ENCODE measurements around the gene GNAT1.

Gene GNAT1
- total RNA-seq, result 0.14 to 0.24 reads per million in 2 donors

DNA sequence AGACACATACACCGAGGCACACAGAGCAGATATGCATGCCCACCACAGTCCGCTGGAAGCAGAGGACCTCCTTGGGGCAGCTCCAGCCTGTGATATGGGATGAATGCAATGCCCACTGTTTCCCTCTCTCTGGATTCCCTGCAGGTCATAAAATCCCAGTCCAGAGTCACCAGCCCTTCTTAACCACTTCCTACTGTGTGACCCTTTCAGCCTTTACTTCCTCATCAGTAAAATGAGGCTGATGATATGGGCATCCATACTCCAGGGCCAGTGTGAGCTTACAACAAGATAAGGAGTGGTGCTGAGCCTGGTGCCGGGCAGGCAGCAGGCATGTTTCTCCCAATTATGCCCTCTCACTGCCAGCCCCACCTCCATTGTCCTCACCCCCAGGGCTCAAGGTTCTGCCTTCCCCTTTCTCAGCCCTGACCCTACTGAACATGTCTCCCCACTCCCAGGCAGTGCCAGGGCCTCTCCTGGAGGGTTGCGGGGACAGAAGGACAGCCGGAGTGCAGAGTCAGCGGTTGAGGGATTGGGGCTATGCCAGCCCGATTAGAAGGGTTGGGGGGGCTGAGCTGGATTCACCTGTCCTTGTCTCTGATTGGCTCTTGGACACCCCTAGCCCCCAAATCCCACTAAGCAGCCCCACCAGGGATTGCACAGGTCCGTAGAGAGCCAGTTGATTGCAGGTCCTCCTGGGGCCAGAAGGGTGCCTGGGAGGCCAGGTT is at the start of gene GNAT1:
Gene GNAT1 (plus strand): TSS at position 675 of the 725 bp plus-strand sequence. CDS start 116 bp downstream, outside the sequence.
- no peak for DNase-seq

DNA sequence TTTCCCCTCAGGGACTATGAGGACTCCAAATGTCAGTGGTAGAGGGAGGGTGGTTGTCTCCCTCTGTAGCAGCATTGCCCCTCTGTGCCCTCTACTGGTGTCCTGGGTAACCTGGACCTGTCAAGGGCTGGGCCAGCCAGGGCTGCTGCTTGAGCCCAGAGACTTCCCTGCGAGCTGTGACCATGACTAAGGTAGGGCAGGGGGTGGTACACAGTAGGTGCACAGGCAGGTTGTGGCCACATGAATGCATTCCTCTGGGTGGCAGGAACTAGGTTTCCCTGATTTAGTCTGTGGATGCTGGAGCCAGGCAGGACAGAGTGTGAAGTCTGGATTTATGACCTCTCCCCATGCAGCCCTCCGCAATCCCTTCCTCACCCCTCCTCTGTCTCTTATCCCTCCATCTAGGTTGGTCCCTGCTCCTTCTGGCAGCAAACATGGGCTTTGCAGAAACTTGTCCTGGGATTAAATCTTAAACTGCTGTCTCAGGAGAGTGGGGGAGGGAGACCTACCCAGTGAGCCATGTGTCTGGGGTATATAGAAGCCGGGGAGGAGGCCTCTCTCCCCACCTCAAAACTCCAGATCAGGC is 45.0 kb upstream of the GNAT1 start:
- DNase-seq, result no peak

DNA sequence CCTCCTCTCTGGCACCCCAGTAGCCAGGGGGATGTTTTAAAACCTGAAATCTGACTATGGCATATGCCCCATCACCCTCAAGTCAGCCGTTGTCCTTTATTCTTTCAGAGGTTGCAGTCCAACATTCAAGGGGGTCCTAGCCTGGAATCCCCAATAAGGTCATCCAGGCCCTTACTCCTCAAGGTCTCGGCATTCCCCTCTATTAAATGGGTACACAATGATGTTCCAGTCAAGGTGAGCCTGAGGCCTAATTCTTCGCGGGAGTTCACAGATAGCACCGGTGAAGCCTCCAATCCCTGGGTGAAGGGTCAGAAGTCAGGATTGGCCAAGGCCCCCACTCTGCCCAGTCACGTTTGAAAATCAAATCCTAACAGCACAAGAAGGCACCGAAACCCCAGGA is 44.4 kb upstream of the GNAT1 start:
- DNase-seq, result no peak

DNA sequence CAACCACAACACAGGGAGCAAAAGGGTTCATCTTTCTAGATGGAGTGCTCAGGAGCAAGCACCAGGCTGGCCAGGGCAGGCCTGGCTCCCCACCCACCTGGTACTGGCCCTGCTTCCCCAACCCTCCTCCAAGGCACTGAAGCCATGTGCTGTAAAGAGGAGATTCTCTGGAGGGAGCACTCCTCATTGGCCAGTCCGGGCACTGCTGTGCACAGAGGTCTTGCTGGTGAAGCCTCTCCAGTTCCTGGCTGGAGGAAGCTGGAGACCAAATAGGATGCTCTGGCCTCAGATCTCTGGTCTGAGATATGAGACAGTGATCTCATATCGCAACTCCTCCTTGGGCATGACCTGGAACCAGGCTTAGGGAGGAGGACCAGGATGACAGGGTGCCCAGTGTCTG is 44.0 kb upstream of the GNAT1 start:
- no peak for DNase-seq

DNA sequence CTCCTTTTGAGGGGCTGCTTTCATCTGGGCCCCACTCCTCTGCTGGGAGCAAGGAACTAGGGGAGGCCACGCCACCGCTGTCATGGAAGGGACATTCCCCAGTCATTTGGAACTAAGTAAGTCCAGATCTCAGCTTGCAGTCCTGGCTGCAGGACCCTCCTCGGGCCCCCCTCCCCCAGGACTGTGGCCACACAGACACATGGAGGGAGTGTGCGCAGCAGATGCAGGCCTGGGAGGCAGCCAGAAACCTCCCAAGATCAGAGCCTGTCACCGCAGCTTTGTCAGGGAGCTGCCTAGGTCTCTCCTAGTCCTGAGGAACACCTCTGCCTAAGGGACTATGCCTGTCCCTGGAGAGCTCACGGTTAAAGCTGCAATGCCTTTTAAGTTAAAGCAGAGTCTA is 43.5 kb upstream of the GNAT1 start:
- DNase-seq, result no peak

DNA sequence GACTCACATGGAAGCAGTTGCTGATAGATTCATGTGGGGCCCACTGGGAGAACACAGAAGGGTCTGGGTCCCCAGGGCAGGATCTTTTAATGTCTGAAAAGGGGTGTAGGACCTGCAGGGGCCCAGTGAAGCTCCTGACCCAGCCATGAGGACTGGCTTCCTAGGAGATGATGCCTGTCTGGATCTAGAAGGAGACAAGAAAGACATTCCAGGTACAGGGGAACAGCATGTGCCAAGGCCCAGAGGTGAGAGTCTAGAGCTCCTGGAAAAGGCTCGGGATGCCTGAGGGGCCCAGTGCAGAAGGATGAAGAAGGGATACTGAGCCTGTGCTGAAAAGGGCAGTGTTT is 41.0 kb upstream of the GNAT1 start:
- no peak for DNase-seq

DNA sequence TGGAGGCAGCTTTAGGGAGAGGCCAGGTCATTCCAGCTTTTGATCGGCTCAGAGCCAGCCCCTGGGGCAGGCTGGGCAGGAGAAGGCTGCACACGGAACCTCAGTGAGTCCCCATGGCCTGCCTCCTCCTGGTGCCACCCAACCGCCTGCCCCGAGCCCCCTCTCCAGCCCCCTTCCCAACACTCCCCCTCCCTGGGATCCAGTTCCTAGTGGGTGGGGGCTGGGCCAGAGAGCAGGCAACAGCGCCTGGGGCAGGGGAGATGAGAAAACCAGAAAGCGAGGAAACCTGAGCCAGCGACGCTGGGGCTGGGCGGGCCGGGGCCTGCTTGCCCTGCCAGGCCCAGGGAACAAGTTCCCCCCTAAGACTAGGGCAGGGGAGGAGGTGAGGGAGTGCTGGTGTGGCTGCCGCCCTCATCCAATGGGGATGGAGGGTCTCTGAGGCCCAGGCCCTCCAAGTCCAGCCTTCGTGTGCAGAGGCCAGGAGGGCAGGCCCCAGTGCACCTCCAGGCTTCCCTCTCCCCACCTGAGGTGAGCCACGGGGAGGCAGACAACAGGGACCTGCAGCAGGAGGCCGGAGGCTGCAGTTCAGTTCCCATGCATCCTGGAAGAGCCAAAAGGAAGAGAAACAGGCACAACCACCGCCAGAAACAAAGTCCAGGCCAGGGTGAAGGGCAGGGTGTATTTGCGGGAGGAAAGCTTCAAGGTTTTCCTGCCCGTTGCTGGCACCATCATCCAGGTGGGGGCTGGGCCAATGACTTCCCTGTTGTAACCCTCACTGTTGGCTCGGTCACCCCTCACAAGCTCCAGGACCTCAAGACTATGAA is 40.3 kb upstream of the GNAT1 start:
- DNase-seq, result no peak

DNA sequence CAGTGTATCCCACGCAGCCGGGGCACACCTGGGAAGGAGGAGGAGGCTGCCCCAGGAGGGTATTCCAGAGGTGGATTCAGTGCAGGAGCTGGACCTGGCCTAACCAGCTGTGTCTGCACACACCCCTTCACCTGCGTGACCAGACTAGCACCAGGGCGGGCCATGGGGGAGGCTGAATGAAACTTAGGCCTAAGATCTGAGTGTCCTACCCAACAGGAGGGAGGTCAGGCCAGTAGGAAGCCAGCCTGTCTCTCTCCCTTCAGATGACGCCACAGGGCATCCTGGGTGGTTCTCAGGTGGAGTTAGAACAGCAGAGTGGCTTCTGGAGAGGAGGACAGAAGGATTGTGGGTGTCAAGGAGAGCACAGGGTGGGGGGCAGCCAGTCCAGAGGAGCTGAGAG is 39.7 kb upstream of the GNAT1 start:
- no peak for DNase-seq

DNA sequence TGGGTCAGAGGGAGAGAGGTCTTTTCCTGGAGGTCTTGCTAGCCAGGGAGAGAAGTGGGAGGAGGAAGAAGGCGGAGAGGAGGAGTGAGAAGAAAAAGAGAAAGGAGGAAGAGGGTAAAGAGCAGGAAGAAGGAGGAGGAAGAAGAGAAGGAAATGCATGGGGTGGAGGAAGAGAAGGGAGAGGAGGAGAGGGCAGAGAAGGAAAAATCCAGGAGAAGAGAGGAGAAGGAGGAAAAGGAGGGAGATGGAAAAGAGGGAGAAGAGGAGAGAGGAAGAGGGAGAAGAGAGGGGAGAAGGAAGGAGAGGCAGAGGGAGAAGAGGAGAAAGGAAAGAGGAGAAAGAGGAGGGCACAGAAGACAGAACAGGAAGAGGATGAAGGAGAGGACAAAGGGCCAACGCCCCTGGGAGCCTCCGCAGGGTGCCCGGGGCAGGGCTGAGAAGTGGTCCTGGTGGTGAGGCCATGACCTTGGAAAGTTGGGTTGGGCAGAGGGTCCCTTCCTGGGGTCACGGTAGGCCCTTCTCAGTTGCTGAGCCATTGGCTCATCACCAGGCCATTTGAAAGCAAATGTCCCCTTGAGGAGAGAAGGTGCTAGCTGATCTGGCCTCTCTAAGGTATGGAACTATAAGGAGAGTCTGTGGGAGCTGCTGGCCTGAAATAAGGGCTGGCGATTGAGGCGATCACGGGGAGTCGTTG is 37.5 kb upstream of the GNAT1 start:
- no peak for DNase-seq

DNA sequence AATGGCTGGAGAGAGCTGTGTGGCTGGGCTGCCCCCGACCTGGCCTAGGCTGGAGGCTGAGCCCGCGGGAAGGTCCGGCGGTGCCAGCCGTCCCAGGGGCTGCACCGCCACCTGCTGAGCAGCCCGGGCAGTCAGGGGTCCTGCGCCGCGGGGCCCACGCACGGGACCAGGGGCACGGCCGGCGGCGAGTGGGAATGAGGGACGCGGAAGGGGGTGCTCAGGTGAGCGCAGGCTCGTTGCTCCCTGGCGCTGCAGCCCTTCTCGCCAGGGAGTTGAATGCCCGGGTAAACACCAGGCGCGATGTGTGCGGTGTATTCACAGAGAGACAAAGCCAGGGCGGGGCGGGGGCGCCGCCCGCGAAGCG is 37.0 kb upstream of the GNAT1 start:
- no peak for DNase-seq

DNA sequence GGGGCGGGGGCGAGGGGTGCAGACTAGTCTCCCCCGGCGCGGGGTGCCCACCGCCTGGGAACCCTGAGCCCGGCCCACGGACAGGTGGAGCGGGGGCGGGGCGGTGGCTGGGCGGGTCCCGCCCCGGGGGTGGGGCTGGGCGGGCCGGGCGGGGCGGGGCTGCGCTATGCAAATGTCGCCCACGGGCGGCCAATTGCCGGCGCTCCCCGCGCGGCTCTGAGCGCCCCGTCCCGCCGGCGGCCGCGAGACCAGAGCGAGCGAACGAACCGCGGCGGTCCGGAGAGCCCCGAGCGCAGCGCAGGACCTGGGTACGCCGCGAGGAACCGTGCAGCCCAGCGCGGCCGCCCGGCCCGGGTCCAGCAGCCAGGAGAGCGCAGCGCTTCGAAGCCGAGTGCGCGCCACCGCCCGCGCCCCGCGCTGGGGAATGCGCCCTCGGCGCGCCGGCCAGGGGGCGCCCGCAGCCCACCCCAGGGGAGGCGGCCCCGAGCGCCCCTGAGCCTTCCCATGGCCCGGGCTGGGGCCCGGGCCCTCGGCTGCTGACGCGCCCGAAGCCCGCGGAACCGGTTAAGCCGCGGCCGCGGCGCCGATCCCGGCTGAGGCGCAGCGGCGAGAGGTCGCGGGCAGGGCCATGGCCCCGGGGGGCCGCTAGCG is 36.4 kb upstream of the GNAT1 start, which contains the start of gene SEMA3F:
Gene SEMA3F (plus strand): TSS at position 485 of the 651 bp plus-strand sequence. CDS start 4,299 bp downstream, outside the sequence.
- peak; percentile 67 for DNase-seq

DNA sequence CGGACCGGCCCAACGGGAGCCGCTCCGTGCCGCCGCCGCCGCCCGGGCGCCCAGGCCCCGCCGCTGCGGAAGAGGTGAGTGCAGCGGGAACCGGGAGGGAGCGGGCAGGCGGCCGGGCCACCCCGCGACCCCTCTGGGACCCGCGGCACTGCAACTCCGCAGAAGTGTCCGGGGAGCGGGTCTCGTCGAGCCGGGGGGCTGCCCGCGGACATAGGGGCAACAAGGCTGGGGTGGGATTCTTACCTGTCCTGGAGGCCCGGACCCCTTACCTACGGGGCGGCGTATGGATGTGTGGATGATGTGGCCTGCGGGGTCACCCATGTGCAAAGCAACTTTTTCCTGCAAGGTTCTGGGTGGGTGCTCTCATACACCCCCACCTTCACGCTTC is 35.9 kb upstream of the GNAT1 start:
- DNase-seq, result no peak

DNA sequence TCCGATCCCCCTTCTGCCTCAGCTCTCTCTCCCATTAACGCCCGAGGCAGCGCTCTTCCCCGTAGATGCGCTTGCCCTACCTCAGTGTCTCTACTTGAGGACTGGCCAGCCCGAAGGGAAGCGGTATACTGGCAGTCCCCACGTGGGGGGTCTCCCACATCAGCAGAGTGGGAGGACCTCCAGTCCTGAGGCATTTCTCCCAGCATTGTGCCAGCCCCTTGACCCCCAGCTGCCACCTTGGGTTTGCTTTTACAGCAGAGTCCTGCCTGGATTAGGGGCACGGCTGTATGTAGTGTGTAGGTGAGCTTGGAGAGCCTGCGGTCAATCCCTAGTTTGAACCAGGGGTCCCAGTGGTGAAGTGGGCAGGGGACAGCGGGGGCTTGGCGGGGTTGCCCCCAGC is 35.5 kb upstream of the GNAT1 start:
- DNase-seq, result no peak

DNA sequence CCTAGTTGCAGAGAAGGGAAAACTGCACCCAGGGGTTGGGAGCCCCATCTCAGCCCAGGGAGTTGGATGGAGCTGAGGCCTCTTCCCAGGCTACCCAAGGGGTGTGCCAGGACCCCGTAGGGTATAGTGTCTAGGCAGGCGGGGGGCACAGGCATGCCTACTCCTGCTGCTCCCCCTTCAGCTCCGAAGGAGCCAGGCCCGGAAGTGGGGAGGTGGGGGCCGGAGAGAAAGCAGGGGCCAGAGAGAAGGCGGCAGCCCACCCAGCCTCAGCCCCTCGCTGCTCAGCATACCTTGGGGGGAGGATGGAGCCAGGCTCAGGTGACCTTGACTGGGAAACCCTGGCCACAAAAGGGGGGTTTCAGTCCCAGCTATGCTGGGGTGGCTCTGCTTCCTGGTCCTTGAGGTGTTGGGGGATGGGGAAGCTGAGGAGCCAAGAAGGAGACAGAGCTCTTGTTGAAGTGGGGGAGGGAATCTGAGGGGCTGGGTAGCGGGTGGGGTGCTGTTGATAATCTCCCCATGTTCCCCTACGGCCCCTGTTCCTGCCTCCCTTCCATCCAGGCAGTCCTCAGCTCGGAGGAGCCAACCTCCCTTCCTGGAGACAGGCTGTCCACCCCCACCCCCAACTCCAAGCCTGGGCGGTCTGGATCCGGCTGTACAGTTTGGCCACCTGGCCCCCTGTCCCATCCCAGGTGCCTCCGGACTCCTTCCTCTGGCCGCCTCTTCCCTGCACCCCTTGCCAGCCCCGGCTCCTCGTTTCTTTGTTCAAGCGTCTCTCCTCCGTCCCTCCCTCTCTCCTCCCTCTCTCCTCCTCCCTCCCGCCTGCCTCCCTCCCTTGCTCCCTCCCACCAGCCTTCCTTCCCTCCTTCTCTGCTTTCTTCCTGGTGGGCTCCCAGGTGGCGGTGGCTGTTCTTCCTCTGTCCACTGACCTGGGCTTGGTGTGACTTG is 34.6 kb upstream of the GNAT1 start:
- DNase-seq, result no peak

DNA sequence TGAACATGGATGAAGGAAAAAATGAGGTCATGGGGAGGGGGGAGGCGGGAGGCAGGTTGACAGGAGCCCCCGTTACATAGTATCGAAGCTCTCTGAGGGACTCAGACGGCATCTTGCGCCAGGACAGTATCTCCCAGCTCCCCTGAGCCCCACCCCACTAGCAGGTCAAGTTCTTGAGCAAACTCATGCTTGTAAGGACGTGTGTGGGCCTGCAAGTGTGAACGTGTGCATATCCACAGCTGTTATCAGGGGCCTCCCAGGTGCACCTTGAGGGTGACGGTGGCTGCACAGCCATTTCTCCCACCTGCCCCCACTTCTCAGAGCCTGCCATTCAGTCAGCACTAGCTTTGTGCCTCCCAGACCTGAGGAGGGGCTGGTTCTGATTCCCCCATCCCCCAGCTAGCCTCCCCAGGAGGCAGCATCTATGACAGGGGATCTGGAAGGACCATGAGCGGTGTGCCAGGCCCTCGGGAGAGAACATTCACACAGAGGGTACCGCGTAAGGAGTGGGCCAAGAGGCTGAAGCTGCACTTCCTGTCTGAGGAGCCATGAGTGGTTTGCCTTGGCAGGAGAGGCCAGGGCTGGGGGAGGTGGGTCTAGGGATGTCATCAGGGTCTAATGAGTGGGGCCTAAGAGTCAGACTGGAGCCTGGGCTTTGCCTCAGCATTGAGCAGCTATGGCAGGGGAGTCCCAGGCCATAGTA is 33.4 kb upstream of the GNAT1 start:
- no peak for DNase-seq

DNA sequence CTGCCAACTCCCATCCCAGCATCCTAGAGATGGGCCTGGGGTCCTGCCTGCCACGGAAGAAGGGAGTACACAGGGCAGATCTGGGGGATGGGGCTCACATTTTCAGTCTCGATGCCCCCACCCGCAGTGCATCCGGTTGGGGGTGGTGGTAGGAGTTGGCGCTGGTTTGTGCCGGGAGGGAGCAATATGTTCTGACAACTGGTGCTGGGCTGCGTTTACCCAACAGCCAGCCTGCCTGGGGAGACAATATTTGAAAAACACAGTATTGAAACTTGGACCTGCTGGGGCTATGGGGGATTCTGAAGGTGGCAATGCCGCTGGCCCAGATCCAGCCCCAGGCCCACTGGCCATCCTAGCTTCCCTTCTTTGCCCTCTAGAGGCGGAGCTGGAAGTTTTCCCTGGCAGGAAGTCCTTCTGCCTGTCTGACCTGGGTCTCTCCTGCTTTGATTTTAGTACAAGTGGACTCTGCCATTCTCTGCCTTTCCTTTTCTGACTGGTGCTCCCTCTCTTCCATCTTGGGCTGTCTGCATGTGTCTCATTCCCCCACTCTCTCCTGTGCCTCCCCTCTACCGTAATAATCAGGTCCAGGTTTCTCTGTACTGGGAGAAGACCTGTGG is 32.8 kb upstream of the GNAT1 start:
- no peak for DNase-seq

DNA sequence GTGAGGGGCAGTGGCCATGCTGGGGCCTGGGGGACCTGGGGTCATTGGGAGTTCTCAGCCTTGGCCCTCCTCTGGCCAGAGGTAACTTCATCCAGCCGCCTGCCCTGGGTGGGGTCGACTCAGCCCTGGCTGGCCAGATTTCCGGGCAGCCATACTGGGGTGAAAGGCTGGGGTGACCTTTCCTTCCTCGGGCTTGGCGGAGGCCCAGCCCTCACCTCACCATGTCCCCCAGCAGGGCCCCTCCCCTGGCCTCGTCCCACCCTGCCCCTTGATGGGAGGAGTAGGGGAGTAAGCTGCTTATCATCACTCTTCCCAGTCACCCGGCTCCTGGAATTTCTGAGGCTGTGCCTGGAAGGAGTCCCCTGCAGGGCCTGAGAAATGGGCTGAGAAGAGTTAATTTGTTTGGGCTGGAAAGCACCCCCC is 30.8 kb upstream of the GNAT1 start:
- DNase-seq, result no peak

DNA sequence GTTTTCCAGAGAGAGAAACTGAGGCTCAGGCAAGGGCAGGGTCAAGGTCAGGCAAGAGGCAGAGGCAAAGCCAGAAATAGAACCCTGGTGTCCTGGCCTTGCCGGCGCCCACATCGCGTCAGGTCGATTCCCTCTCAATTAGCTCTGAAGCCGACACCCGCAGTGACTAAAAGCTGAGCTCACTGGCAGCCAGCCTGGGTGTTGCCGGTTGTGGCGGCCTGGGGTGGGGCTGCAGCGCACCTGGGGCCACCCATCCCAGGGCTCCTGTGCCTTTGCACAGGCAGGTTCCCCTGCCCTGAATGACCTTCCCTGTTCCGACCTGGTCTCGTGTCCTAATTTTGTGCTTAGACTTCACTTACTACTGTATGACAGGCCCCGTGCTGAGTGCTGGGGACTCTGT is 30.1 kb upstream of the GNAT1 start:
- no peak for DNase-seq

DNA sequence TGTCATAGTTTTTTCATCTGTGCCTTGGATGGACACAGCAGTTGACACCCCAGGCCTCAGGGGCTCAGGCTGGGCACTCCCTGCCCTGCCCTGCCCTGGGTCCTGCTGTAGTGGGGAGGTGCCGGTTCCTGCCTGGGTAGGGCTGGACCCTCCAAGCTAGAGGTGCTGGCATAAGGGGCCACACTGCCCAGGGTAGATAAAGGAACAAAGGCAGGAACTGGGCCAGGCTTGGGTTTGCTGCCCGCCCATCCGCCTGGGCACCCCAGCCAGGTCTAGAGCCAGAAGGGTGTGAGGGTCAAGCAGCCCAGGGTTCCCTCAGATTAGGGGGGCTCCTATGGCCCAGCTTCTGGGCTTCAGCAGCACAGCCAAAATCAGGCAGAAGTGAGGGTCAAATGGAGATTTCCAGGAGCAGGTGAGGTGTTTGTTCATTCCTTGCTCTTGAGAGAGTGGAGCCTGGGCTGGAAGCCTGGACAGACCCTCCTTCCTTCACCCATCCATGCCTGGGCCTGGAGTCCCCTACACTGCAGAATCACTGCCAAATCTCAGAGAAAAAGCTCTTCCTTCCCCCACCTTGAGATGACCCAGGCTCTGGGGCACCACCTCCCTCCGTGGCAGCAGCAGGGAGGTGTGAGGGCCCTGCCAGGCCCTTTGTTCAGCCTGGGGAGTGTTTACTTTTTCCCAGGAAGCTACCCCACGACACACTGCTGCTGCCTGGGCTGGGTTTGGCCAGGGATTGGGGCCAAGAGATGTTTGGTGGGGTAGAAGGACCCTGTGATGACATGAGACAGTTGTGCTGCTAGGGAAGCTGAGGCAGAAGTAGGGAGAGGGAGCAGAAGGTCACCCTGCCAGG is 29.2 kb upstream of the GNAT1 start:
- no peak for DNase-seq

All from T-helper 9 cell (primary cell).